Astrocyte (in vitro differentiated cells and primary cell): ENCODE results near the gene TRAK1. TPM values are rescaled to one million over a fixed set of nuclear protein-coding genes. Genes with fewer than 3 reads are reported as not detected.

Experiments
- DNase-seq: peaks from one replicate; pipeline ENCODE4 v3.0.0-alpha.2; 2010; ENCODE audit warnings: low read depth
- FAIRE-seq: peaks from 2 replicates; lab custom pipeline; 2011; peaks lifted over from hg19 to GRCh38; lab: Jason Lieb, UNC
- H2AFZ ChIP-seq: 2 replicates; pipeline ENCODE4 v1.6.0; 2012; ENCODE audit warnings: low read depth, low read length, inconsistent platforms
- H3K27ac ChIP-seq: 2 replicates; pipeline ENCODE4 v1.5.1; 2011; ENCODE audit warnings: low read depth, low read length, inconsistent platforms
- H3K27me3 ChIP-seq: 2 replicates; pipeline ENCODE4 v1.6.0; 2011; ENCODE audit warnings: low read length, inconsistent platforms; ENCODE audit not compliant: insufficient read depth
- H3K36me3 ChIP-seq: 2 replicates; pipeline ENCODE4 v1.5.1; 2011; ENCODE audit warnings: low read length, inconsistent platforms; ENCODE audit not compliant: insufficient read depth
- H3K4me1 ChIP-seq: 2 replicates; pipeline ENCODE4 v1.5.1; 2011; ENCODE audit warnings: low read length, inconsistent platforms; ENCODE audit not compliant: insufficient read depth
- H3K4me2 ChIP-seq: 2 replicates; pipeline ENCODE4 v1.6.0; 2012; ENCODE audit warnings: low read length, inconsistent platforms
- H3K4me3 ChIP-seq: 2 replicates; pipeline ENCODE4 v1.5.1; 2011; ENCODE audit warnings: low read depth, mild to moderate bottlenecking, low read length, inconsistent platforms; ENCODE audit not compliant: insufficient read depth
- H3K79me2 ChIP-seq: 2 replicates; pipeline ENCODE4 v1.6.0; 2012; ENCODE audit warnings: mild to moderate bottlenecking, low read length, inconsistent platforms; ENCODE audit not compliant: insufficient read depth
- H3K9ac ChIP-seq: 2 replicates; pipeline ENCODE4 v1.6.0; 2012; ENCODE audit warnings: mild to moderate bottlenecking, low read length, inconsistent platforms
- H3K9me3 ChIP-seq: 2 replicates; pipeline ENCODE4 v1.5.1; 2012; ENCODE audit warnings: low read depth, mild to moderate bottlenecking, low read length, inconsistent platforms; ENCODE audit not compliant: insufficient read depth
- H4K20me1 ChIP-seq: 2 replicates; pipeline ENCODE4 v1.6.0; 2012; ENCODE audit warnings: low read length, inconsistent platforms; ENCODE audit not compliant: insufficient read depth
- H3K27ac Mint-ChIP-seq: one replicate; pipeline ENCODE4 v1.8.0; 2021; ENCODE audit warnings: mild to moderate bottlenecking, mixed read lengths; ENCODE audit not compliant: unreplicated experiment
- H3K27me3 Mint-ChIP-seq: one replicate; pipeline ENCODE4 v1.8.0; 2021; ENCODE audit warnings: low read depth, mixed read lengths; ENCODE audit not compliant: unreplicated experiment
- H3K36me3 Mint-ChIP-seq: one replicate; pipeline ENCODE4 v1.8.0; 2021; ENCODE audit warnings: low read depth, mixed read lengths; ENCODE audit not compliant: unreplicated experiment
- H3K4me1 Mint-ChIP-seq: one replicate; pipeline ENCODE4 v1.8.0; 2021; ENCODE audit warnings: low read depth, mixed read lengths; ENCODE audit not compliant: unreplicated experiment
- H3K4me3 Mint-ChIP-seq: one replicate; pipeline ENCODE4 v1.8.0; 2021; ENCODE audit warnings: mild to moderate bottlenecking, moderate library complexity, mixed read lengths; ENCODE audit not compliant: unreplicated experiment
- H3K9me3 Mint-ChIP-seq: one replicate; pipeline ENCODE4 v1.8.0; 2021; ENCODE audit warnings: mild to moderate bottlenecking, mixed read lengths; ENCODE audit not compliant: unreplicated experiment
- CTCF ChIP-seq: IDR thresholded peaks from 2 replicates; pipeline ENCODE4 v1.5.1; 2011; ENCODE audit warnings: low read depth, mild to moderate bottlenecking, inconsistent platforms, low read length, moderate library complexity; ENCODE audit not compliant: insufficient read depth
- EZH2 ChIP-seq: IDR thresholded peaks from 2 replicates; pipeline ENCODE4 v1.6.1; 2012; ENCODE audit warnings: mild to moderate bottlenecking, low read length, inconsistent platforms; ENCODE audit not compliant: insufficient read depth
- total RNA-seq: library from RNA; stranded (reverse); gene quantifications from 2 replicates; pipeline ENCODE4 v1.2.1, GENCODE V29; 2021

Gene TRAK1
- total RNA-seq, 1 donor from 2014 or later = 56.2 TPM

GRCh38 chr3:42214565-42215283, 123.6 kb downstream of the TRAK1 start:
- FAIRE-seq = no peak
- Mint-ChIP-seq H3K9me3 (no peaks in the 10 kb centered on the region), H3K27me3 (no peaks in the 10 kb centered on the region), H3K36me3 (peaks cover 18% of the 10 kb centered on the region), H3K27ac (peak overlapping the region; percentile 37), H3K4me3 (no peak overlapping the region), H3K4me1 (peaks cover 43% of the 10 kb centered on the region)
- Histone ChIP-seq H3K4me2 (no peak overlapping the region), H3K27ac (no peak overlapping the region), H3K9ac (no peak overlapping the region), H3K27me3 (no peaks in the 10 kb centered on the region), H3K4me3 (no peak overlapping the region), H3K9me3 (no peaks in the 10 kb centered on the region), H3K4me1 (no peaks in the 10 kb centered on the region), H4K20me1 (peaks cover 3% of the 10 kb centered on the region), H3K79me2 (no peaks in the 10 kb centered on the region), H2AFZ (no peak overlapping the region), H3K36me3 (peaks cover 11% of the 10 kb centered on the region)
- DNase-seq = peak; percentile 22
- TF ChIP-seq CTCF (no peak), EZH2 (no peak)

- no peaks in the 10 kb centered on the region for H3K9me3 Mint-ChIP-seq
- no peak for FAIRE-seq
- H3K4me3 ChIP-seq = no peak overlapping the region
- no peaks in the 10 kb centered on the region for H3K9me3 ChIP-seq
- peaks cover 3% of the 10 kb centered on the region for H4K20me1 ChIP-seq
- no peak overlapping the region for H3K9ac ChIP-seq
- peaks cover 7% of the 10 kb centered on the region for H3K36me3 ChIP-seq
- H3K36me3 Mint-ChIP-seq = peaks cover 16% of the 10 kb centered on the region
- no peaks in the 10 kb centered on the region for H3K27me3 ChIP-seq
- H3K4me1 Mint-ChIP-seq = peaks cover 36% of the 10 kb centered on the region
- no peak overlapping the region for H3K4me2 ChIP-seq
- no peak overlapping the region for H3K27ac ChIP-seq
- no peaks in the 10 kb centered on the region for H3K4me1 ChIP-seq
- H3K27me3 Mint-ChIP-seq = no peaks in the 10 kb centered on the region
- no peak overlapping the region for H3K4me3 Mint-ChIP-seq
- TF ChIP-seq EZH2 (no peak), CTCF (no peak)
- peak overlapping the region; percentile 78 for H3K27ac Mint-ChIP-seq
- no peak overlapping the region for H2AFZ ChIP-seq
- DNase-seq = no peak
- no peaks in the 10 kb centered on the region for H3K79me2 ChIP-seq
Measured at GRCh38 chr3:42216302-42216701, 125.1 kb downstream of the TRAK1 start.

GRCh38 chr3:42216931-42217333, 125.8 kb downstream of the TRAK1 start:
- H3K36me3 Mint-ChIP-seq = peaks cover 11% of the 10 kb centered on the region
- no peaks in the 10 kb centered on the region for H3K9me3 Mint-ChIP-seq

More at GRCh38 chr3:42216931-42217333, 125.8 kb downstream of the TRAK1 start:
- peak overlapping the region; percentile 10 for H3K4me2 ChIP-seq
- H3K79me2 ChIP-seq = no peaks in the 10 kb centered on the region
- no peak overlapping the region for H3K27ac ChIP-seq
- Mint-ChIP-seq H3K4me3 (peak overlapping the region; percentile 60), H3K27ac (peak overlapping the region; percentile 78), H3K27me3 (no peaks in the 10 kb centered on the region), H3K4me1 (peaks cover 36% of the 10 kb centered on the region)
- peaks cover 7% of the 10 kb centered on the region for H3K36me3 ChIP-seq
- DNase-seq = no peak
- no peak for FAIRE-seq
- H3K9me3 ChIP-seq = no peaks in the 10 kb centered on the region
- no peaks in the 10 kb centered on the region for H3K4me1 ChIP-seq
- TF ChIP-seq EZH2 = no peak
- TF ChIP-seq CTCF = no peak
- H3K9ac ChIP-seq = no peak overlapping the region
- no peaks in the 10 kb centered on the region for H3K27me3 ChIP-seq
- H2AFZ ChIP-seq = no peak overlapping the region
- H3K4me3 ChIP-seq = no peak overlapping the region
- H4K20me1 ChIP-seq = peaks cover 3% of the 10 kb centered on the region
